Measurements from ENCODE around the gene MAB21L4.

DNA sequence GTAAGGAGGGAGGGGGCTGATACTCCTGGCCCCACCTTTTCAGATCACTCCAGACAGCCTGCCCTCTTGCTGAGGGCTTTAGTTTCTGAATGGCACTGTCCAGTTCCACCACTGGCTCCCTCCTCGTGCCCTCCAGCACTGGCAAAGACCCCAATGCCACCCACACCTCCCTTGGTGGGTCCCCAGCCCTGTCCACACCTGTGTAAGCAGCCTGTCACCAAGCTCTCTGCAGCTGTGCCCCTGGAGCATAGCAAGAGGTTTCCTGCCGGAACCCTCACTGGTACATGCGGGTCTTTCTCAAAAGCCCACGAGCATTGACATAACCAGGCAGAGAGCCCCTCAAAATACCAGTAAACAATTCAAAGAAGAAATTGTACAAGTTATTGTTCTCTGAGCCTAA lies 58.3 kb downstream of the MAB21L4 start:
- TF ChIP-seq CTCF (IDR thresholded peaks at IDR 0.05), result no peak
- no peak for TF ChIP-seq POLR2A (IDR thresholded peaks at IDR 0.05)
- no peak for TF ChIP-seq EP300 (IDR thresholded peaks at IDR 0.05)

Measured in sigmoid colon (tissue), 4 donors.